MM.1S (cell line): Measurements from ENCODE around the gene CPT1C.

ENCODE experiments used
- DNase-seq: peaks from one replicate; pipeline ENCODE4 v3.0.0-alpha.2; 2015
- H2AFZ ChIP-seq: fragments of 300-600 bp; sonication (generic); 2 replicates; pipeline ENCODE4 v1.6.0; 2016; ENCODE audit warnings: antibody characterized with exemption, low read length
- H3F3A ChIP-seq: fragments of 300-600 bp; sonication (generic); 2 replicates; pipeline ENCODE4 v1.6.1; 2016; ENCODE audit warnings: mild to moderate bottlenecking, antibody characterized with exemption, low read length, moderate library complexity, mixed read lengths; ENCODE audit not compliant: insufficient read depth
- H3K27ac ChIP-seq: fragments of 300-600 bp; sonication (generic); 2 replicates; pipeline ENCODE4 v1.5.1; 2016; ENCODE audit warnings: mild to moderate bottlenecking, low read length
- H3K27me3 ChIP-seq: fragments of 300-600 bp; sonication (generic); replicated peaks from 2 replicates; pipeline ENCODE4 v1.6.0; 2016; ENCODE audit warnings: low read length; ENCODE audit not compliant: insufficient read depth
- H3K36me3 ChIP-seq: fragments of 300-600 bp; sonication (generic); replicated peaks from 2 replicates; pipeline ENCODE4 v1.6.1; 2016; ENCODE audit warnings: mild to moderate bottlenecking, low read length, mixed read lengths; ENCODE audit not compliant: insufficient read depth
- H3K4me1 ChIP-seq: fragments of 300-600 bp; sonication (generic); 2 replicates; pipeline ENCODE4 v1.6.1; 2016; ENCODE audit warnings: low read length, mixed read lengths
- H3K4me2 ChIP-seq: fragments of 300-600 bp; sonication (generic); 2 replicates; pipeline ENCODE4 v1.6.0; 2016; ENCODE audit warnings: low read depth, low read length
- H3K4me3 ChIP-seq: fragments of 300-600 bp; sonication (generic); 2 replicates; pipeline ENCODE4 v1.5.1; 2016; ENCODE audit warnings: low read length, mixed read lengths
- H3K79me2 ChIP-seq: fragments of 300-600 bp; sonication (generic); 2 replicates; pipeline ENCODE4 v1.6.1; 2016; ENCODE audit warnings: mixed run types, low read length, mixed read lengths
- H3K9ac ChIP-seq: fragments of 300-600 bp; sonication (generic); 2 replicates; pipeline ENCODE4 v1.6.1; 2016; ENCODE audit warnings: low read length, mixed read lengths
- H3K9me2 ChIP-seq: fragments of 300-600 bp; sonication (generic); replicated peaks from 2 replicates; pipeline ENCODE4 v1.6.1; 2016; ENCODE audit warnings: mild to moderate bottlenecking, low read length, mixed read lengths; ENCODE audit not compliant: insufficient read depth
- H3K9me3 ChIP-seq: fragments of 300-600 bp; sonication (generic); replicated peaks from 2 replicates; pipeline ENCODE4 v1.6.1; 2016; ENCODE audit warnings: mild to moderate bottlenecking, low read length, mixed read lengths; ENCODE audit not compliant: insufficient read depth
- H4K20me1 ChIP-seq: fragments of 300-600 bp; sonication (generic); 2 replicates; pipeline ENCODE4 v1.6.1; 2016; ENCODE audit warnings: mild to moderate bottlenecking, low read length, moderate library complexity, mixed read lengths; ENCODE audit not compliant: insufficient read depth
- EZH2 ChIP-seq: fragments of 300-600 bp; sonication (generic); optimal IDR thresholded peaks from 2 replicates; pipeline ENCODE3; 2017; ENCODE audit warnings: low read depth, mild to moderate bottlenecking, antibody characterized with exemption, low read length, mixed read lengths
- EZH2phosphoT487 ChIP-seq: fragments of 300-600 bp; sonication (generic); IDR thresholded peaks from 2 replicates; pipeline ENCODE4 v1.6.1; 2018; ENCODE audit warnings: antibody characterized with exemption, low read length
- TF ChIP-seq, protein P1 (sequence below): fragments of 300-600 bp; sonication (generic); IDR thresholded peaks from 2 replicates; pipeline ENCODE4 v1.5.1; 2016; ENCODE audit warnings: antibody characterized with exemption, low read length, mixed read lengths

The CPT1C gene

DNA sequence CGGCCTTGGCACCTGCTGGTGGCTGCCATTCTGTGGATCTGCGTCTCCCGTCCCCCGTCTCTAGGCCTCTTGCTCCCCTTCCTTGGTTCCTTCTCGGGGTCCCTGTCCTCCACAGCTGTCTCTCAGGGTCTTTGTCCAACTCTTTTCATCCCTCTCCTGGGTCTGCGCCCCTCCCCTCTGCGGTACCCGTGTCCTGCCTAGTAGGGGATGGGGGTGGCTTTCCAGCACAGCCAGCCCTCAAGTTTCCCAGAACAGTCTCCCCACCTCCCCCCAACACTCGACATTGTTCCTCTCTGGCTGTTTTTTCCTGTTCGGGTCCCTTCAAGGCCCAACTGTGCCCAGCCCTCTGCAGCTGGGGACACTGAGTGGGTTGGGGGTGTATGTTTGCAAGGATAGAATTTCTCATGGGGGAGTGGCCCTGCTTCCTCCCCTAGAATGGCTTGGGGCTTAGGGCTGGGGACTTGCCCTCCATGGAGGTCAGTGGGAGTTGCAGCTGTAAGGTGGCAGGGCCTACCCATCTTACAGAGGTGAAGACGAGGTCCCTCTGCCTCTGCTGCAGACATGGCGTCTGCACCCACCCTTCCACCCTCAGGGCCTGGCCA lies 2.3 kb upstream of the CPT1C start:
- Histone ChIP-seq H3K36me3 (no peaks in the 10 kb centered on the region; the same call in none of the 2 replicates), H3K27ac (no peak overlapping the region), H3K9ac (no peak overlapping the region)

DNA sequence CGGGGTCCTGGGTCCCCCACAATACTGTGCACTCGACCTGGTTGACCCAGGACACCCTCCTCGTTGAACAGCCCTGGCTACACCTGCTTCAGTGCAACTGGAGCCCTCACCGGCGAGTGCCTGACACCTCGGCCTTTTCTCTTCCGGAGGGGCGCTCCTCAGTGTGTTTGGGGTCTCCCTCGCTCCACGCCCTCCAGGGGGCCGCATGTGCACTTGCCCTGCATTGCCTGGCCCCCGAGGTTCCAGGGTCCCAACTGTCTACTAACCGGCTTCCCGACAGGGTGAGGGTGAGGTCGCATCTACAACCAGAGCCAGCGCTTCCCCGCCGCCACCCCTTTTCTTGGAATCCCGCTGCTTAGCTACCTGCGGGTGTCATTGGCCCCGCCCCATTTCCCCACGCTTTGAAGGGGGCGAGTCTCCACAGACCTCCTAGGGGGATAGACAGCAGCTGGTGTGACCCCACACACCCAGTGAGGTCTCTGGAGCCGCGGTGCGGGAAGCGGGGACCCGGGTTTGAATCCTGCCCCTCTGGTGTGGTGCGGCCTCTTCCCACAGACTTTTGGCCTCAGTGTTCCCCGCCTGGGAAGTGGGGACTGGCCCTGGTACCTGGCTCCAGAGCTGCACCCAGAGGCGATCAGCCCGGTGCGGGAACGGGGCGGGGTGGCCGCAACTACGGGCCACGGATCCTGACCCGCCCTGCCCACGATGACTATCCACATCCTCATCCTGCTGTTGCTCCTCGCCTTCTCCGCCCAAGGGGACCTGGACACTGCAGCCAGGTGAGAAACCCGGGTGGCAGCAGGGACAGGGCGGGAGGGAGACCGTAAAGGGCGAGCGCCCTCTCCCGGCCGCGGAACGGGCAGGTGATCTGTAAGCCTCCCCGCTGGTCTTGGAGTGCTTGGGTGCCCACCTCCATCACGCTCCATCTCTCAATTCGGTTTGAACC lies 1.5 kb upstream of the CPT1C start, which contains the start of gene ADM5:
ADM5 (plus strand) TSS at position 462 of the 946 bp plus-strand sequence; CDS start at position 706, 244 bp downstream.
- no peak within 1 kb of the TSS for H2AFZ ChIP-seq
- peaks cover 10% of the 10 kb centered on the region for H3K27me3 ChIP-seq
- H3K79me2 ChIP-seq = no peaks in the 10 kb centered on the region
- no peak for TF ChIP-seq EZH2phosphoT487
- TF ChIP-seq, protein P1, sequence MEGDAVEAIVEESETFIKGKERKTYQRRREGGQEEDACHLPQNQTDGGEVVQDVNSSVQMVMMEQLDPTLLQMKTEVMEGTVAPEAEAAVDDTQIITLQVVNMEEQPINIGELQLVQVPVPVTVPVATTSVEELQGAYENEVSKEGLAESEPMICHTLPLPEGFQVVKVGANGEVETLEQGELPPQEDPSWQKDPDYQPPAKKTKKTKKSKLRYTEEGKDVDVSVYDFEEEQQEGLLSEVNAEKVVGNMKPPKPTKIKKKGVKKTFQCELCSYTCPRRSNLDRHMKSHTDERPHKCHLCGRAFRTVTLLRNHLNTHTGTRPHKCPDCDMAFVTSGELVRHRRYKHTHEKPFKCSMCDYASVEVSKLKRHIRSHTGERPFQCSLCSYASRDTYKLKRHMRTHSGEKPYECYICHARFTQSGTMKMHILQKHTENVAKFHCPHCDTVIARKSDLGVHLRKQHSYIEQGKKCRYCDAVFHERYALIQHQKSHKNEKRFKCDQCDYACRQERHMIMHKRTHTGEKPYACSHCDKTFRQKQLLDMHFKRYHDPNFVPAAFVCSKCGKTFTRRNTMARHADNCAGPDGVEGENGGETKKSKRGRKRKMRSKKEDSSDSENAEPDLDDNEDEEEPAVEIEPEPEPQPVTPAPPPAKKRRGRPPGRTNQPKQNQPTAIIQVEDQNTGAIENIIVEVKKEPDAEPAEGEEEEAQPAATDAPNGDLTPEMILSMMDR = no peak
- TF ChIP-seq EZH2 = no peak
- H3K9me2 ChIP-seq = no peaks in the 10 kb centered on the region
- no peak within 1 kb of the TSS for H3K4me2 ChIP-seq
- no peaks in the 10 kb centered on the region; the same call in 1 of the 2 replicates for H3K36me3 ChIP-seq
- H3K9me3 ChIP-seq = no peaks in the 10 kb centered on the region
- no peak within 1 kb of the TSS for H3K27ac ChIP-seq
- no peaks in the 10 kb centered on the region for H3K4me1 ChIP-seq
- DNase-seq = no peak
- H4K20me1 ChIP-seq = no peaks in the 10 kb centered on the region
- H3K4me3 ChIP-seq = no peak within 1 kb of the TSS
- H3F3A ChIP-seq = peaks cover 6% of the 10 kb centered on the region; the same call in 1 of the 2 replicates
- no peak within 1 kb of the TSS for H3K9ac ChIP-seq

More for the DNA sequence above, 2.3 kb upstream of the CPT1C start:
- Histone ChIP-seq H3K27me3 (peaks cover 10% of the 10 kb centered on the region), H3F3A (peaks cover 6% of the 10 kb centered on the region; the same call in 1 of the 2 replicates), H3K4me3 (no peak overlapping the region), H2AFZ (no peak overlapping the region), H3K9me3 (no peaks in the 10 kb centered on the region), H3K4me2 (no peak overlapping the region), H4K20me1 (no peaks in the 10 kb centered on the region), H3K9me2 (no peaks in the 10 kb centered on the region), H3K4me1 (no peaks in the 10 kb centered on the region), H3K79me2 (peaks cover 6% of the 10 kb centered on the region)
- TF ChIP-seq EZH2phosphoT487 (no peak), EZH2 (no peak)
- TF ChIP-seq, protein P1 = no peak
- DNase-seq = no peak

DNA sequence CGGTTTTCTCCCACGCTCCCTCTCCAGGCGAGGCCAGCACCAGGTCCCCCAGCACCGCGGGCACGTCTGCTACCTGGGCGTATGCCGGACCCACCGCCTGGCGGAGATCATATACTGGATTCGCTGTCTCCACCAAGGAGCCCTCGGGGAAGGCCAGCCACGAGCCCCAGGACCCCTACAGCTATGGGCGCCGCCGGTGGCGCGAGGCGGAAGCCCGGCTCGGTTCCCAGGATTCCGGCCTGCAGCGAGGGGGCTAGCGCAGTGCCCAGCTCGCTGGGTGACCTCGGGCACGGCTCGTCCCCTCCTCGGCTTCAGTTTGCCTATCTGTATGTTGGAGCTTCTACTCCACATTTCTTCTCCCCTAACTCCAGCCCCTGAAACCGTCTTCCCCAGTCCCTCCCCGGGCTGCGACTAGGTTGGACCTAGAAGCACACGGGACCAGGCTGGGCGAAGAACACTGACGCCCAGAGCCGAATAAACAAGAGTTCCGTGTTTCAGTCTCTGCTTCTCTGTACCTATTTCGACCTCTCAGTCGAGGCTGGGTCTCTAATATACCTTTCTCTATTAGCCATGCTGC lies 749 bp upstream of the CPT1C start:
- no peak overlapping the region for H3K4me3 ChIP-seq
- no peaks in the 10 kb centered on the region for H4K20me1 ChIP-seq
- H3K9me3 ChIP-seq = no peaks in the 10 kb centered on the region
- H3F3A ChIP-seq = peaks cover 6% of the 10 kb centered on the region; the same call in 1 of the 2 replicates
- no peaks in the 10 kb centered on the region for H3K9me2 ChIP-seq
- no peak overlapping the region for H3K4me2 ChIP-seq
- H3K27ac ChIP-seq = no peak overlapping the region
- no peaks in the 10 kb centered on the region for H3K79me2 ChIP-seq
- H3K9ac ChIP-seq = no peak overlapping the region
- no peaks in the 10 kb centered on the region for H3K4me1 ChIP-seq
- no peaks in the 10 kb centered on the region for H3K36me3 ChIP-seq
- H2AFZ ChIP-seq = no peak overlapping the region
- TF ChIP-seq, protein P1 = no peak
- TF ChIP-seq EZH2phosphoT487 (no peak), EZH2 (no peak)
- peaks cover 10% of the 10 kb centered on the region for H3K27me3 ChIP-seq
- DNase-seq = no peak
